GM12892 (cell line): ENCODE data around the gene PRR23A.

Source experiments
- POLR2A ChIP-seq: IDR thresholded peaks from 2 replicates; pipeline ENCODE4 v1.6.1; 2011; ENCODE audit warnings: low read depth, low read length, control low read depth
- POLR2AphosphoS5 ChIP-seq: IDR thresholded peaks from 2 replicates; pipeline ENCODE4 v1.6.1; 2011; ENCODE audit warnings: low read depth, low read length, control low read depth

- TF ChIP-seq POLR2A (no peak), POLR2AphosphoS5 (no peak)
Observed at GRCh38 chr3:138985932-138986331, 20.1 kb downstream of the PRR23A start.
